Mucosa of descending colon (tissue), 3 donors: ENCODE measurements around the gene SUFU. TPM values are rescaled to one million over a fixed set of nuclear protein-coding genes. Genes with fewer than 3 reads are reported as not detected.

Source experiments
- ATAC-seq: fragments of 200-7000 bp; cut with Tn5 transposase; one replicate; pipeline ENCODE4 v1.9.1; 2020; ENCODE audit warnings: mild to moderate bottlenecking, moderate library complexity
- DNase-seq, 3 donors: peaks; one replicate each; pipeline ENCODE4 v3.0.0-alpha.2; 2020
- H3K36me3 ChIP-seq: fragments of 200-600 bp; one replicate; pipeline ENCODE4 v1.8.0; 2021; ENCODE audit warnings: low read depth, mild to moderate bottlenecking
- H3K4me1 ChIP-seq: fragments of 200-600 bp; one replicate; pipeline ENCODE4 v1.8.0; 2021; ENCODE audit warnings: low read depth, mild to moderate bottlenecking
- H3K4me3 ChIP-seq: fragments of 200-600 bp; one replicate; pipeline ENCODE4 v1.8.0; 2021; ENCODE audit warnings: mild to moderate bottlenecking
- H3K9me3 ChIP-seq: fragments of 200-600 bp; one replicate; pipeline ENCODE4 v1.8.0; 2021; ENCODE audit warnings: mild to moderate bottlenecking
- intact Hi-C, 2 donors: fragments of 100-400 bp; cut with DNase I in 1 of 2; cut with micrococcal nuclease in 1 of 2; formaldehyde crosslinking; loops; one replicate each; pipeline versions ENCODE4 v1.11.0 to v1.11.1; 2022; cut with DNase I, micrococcal nuclease
- total RNA-seq, 3 donors: library from RNA; stranded (reverse); fragmentation: NEBNext Ultra II Directional in 2 of 3; extraction: Animal tissue kit (Norgen Biotek cat#: 25700) in 2 of 3; gene quantifications; one replicate each; pipeline versions ENCODE4 v1.2.1 to v1.2.4, GENCODE V29; 2021 to 2023
- TF ChIP-seq, protein P1 (sequence below): fragments of 200-600 bp; IDR thresholded peaks from one replicate; pipeline ENCODE4 v1.8.0; 2022; ENCODE audit warnings: antibody characterized with exemption, mild to moderate bottlenecking
- donor health status: DM: no; HTN: no; CAD: no; lungs with moderate emphysema.
- donor health status: DM: no; HTN: no; CAD: no.
- donor health status: DM: no; HTN: yes; CAD: no.

Gene SUFU
- total RNA-seq, 3 donors from 2014 or later: 9.0 to 13.9 (median 9.5) TPM

DNA sequence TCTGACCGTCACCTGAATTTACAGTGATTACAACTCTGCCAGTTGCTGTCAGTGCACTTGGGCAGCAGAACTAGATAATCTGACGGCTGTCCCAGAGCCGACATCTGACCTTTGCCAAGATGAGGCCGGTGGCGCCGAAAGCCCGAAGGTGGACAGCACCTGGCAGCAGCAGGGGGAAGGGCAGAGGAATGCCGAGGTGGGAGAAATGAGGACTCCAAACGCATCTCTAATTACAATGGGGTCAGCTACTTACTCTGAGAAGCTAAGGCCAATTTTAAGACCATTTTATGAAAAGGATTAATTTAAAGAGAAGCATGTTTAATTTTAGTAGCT is 174.3 kb downstream of the SUFU start:
- H3K4me3 ChIP-seq: no peak overlapping the region
- TF ChIP-seq, protein P1, sequence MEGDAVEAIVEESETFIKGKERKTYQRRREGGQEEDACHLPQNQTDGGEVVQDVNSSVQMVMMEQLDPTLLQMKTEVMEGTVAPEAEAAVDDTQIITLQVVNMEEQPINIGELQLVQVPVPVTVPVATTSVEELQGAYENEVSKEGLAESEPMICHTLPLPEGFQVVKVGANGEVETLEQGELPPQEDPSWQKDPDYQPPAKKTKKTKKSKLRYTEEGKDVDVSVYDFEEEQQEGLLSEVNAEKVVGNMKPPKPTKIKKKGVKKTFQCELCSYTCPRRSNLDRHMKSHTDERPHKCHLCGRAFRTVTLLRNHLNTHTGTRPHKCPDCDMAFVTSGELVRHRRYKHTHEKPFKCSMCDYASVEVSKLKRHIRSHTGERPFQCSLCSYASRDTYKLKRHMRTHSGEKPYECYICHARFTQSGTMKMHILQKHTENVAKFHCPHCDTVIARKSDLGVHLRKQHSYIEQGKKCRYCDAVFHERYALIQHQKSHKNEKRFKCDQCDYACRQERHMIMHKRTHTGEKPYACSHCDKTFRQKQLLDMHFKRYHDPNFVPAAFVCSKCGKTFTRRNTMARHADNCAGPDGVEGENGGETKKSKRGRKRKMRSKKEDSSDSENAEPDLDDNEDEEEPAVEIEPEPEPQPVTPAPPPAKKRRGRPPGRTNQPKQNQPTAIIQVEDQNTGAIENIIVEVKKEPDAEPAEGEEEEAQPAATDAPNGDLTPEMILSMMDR: no peak
- ATAC-seq: no peak
- peaks cover 25% of the 10 kb centered on the region for H3K4me1 ChIP-seq
- no peaks in the 10 kb centered on the region for H3K9me3 ChIP-seq
- no peak for DNase-seq
- no peaks in the 10 kb centered on the region for H3K36me3 ChIP-seq
- intact Hi-C loops: no loop called here

DNA sequence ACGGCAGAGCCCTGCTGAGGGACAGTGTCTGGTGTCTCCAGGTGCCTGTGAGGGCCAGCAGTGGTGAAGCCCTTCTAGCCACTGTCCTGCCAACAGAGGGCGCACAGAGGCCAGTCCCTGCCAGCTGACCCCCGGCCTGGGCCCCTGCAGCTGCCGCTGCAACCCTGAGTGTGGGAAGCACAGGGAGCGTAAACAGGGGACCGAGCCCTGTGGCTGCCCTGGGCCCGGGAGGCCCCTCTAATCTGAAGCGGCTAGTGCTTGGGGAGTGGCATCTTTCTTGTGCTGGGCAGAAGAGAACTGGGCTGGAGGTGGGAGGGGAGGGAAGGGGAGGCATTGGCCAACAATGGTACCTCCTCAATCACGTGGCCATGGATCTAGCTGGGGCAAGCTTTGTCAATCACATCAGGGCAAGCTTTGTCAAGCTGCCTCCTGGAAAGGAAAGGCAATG is 175.1 kb downstream of the SUFU start:
- ATAC-seq (peak; percentile 81), DNase-seq (peak; percentile 73 to 77 (median 76))
- TF ChIP-seq, protein P1: peak; percentile 48
- H3K9me3 ChIP-seq: no peaks in the 10 kb centered on the region
- peaks cover 23% of the 10 kb centered on the region for H3K4me1 ChIP-seq
- no peak overlapping the region for H3K4me3 ChIP-seq
- intact Hi-C loops: no loop called here
- no peaks in the 10 kb centered on the region for H3K36me3 ChIP-seq

DNA sequence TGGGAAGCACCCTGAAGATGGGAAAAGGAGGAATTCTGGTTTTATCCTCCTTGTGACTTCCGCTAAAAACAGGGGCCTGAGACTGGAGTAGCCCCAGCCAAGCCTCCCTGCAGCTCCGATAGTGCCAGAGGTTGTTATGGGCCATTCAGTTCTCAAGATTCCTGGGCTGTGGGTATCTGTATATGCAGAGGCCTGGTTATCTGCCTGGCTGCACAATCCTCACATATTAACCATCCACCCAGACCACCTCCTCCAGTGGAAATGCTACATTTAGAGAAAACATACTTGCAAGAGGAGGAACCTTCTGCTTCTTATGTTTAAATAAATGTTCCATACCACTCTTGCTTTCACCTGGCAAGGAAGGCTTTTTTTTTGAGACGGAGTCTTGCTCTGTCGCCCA is 175.8 kb downstream of the SUFU start:
- intact Hi-C loops: no loop called here
- no peak for ATAC-seq
- H3K9me3 ChIP-seq: no peaks in the 10 kb centered on the region
- H3K4me3 ChIP-seq: no peak overlapping the region
- H3K36me3 ChIP-seq: no peaks in the 10 kb centered on the region
- TF ChIP-seq, protein P1: no peak
- peaks cover 16% of the 10 kb centered on the region for H3K4me1 ChIP-seq
- DNase-seq: no peak

DNA sequence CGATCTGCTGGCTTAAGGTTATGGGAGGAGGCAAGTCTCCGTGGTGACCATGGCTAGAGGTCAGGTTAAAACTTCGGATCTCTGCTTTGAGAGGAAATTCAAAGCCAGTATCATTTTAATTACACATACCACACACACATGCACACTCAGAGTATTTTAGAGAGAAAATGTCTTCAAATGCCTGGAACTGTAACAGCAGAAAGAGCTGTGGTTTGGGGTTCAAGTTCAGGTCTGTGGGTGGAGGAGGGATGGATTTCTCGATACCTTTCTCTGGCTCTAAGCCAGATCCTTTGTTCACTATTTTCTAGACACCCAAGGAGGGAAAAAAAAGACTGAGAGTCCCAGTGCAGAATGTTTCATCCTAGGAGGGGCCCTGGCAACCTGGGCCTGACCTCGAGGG is 177.9 kb downstream of the SUFU start:
- intact Hi-C loops: no loop called here
- no peaks in the 10 kb centered on the region for H3K36me3 ChIP-seq
- no peak for DNase-seq
- no peak overlapping the region for H3K4me3 ChIP-seq
- H3K9me3 ChIP-seq: no peaks in the 10 kb centered on the region
- H3K4me1 ChIP-seq: peaks cover 12% of the 10 kb centered on the region
- TF ChIP-seq, protein P1: no peak
- no peak for ATAC-seq

DNA sequence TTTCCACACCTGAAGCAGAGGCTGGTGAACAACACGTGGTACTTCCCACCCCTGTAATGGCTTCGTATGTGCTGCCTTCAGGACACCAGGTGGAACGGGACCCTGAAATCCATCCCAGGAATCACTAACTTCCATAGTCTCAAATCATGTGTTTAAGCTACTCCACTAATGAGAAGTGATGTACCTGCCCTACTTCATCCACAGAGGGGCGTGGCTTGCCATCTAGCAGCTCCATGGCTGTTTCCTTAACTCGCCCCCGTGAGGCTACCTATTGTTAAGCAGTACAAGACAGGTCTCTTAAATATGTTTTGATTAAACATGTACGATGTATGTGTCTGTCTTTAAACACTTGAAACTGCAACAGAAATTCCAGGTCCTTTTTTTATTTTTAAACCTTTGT is 178.6 kb downstream of the SUFU start:
- intact Hi-C loops: no loop called here
- no peak overlapping the region for H3K4me3 ChIP-seq
- H3K9me3 ChIP-seq: no peaks in the 10 kb centered on the region
- peak; percentile 49 for ATAC-seq
- TF ChIP-seq, protein P1: no peak
- peaks cover 9% of the 10 kb centered on the region for H3K4me1 ChIP-seq
- peak in 1 of 3 donors; percentile 40 for DNase-seq
- no peaks in the 10 kb centered on the region for H3K36me3 ChIP-seq

DNA sequence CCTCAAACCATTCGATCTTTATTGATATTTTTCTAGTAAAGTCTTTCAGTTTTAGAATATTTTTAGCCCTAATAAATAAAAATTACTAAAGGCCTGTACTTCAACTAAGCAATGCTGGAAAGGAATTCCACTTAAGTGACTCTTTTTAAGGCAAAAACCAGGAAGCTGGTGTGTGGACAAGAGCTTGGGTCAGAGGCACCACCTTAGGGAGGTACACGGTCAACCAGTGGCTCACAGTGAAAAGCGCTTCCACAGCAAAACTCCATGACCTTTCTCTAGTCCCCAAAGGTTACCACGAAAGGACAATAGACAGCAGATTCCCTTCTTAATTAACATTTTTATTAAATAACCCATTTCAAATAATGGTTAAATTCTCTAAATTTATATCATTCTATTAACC is 179.2 kb downstream of the SUFU start:
- intact Hi-C loops: no loop called here
- Histone ChIP-seq H3K4me1 (peaks cover 9% of the 10 kb centered on the region), H3K4me3 (no peak overlapping the region), H3K9me3 (no peaks in the 10 kb centered on the region), H3K36me3 (no peaks in the 10 kb centered on the region)
- DNase-seq: no peak
- no peak for ATAC-seq
- TF ChIP-seq, protein P1: no peak
